Right renal cortex interstitium (tissue), 3 donors: Measurements from ENCODE around the gene PCK2. TPM values are rescaled to one million over a fixed set of nuclear protein-coding genes. Genes with fewer than 3 reads are reported as not detected.

Experiments used
- DNase-seq, 3 donors: peaks; one replicate each; pipeline ENCODE4 v3.0.0-alpha.2; 2013; ENCODE audit warnings: low read depth in 3 of 3, low spot score in 2 of 3
- polyA plus RNA-seq, 3 donors: library from polyadenylated mRNA; unstranded; fragments of 120-200 nt; gene quantifications; one replicate each; pipeline ENCODE4 v1.2.1, GENCODE V29; 2013; ENCODE audit not compliant: insufficient read length in 3 of 3

PCK2 gene
- polyA plus RNA-seq, 3 donors: 25.5 to 32.6 (median 27.3) TPM

DNA sequence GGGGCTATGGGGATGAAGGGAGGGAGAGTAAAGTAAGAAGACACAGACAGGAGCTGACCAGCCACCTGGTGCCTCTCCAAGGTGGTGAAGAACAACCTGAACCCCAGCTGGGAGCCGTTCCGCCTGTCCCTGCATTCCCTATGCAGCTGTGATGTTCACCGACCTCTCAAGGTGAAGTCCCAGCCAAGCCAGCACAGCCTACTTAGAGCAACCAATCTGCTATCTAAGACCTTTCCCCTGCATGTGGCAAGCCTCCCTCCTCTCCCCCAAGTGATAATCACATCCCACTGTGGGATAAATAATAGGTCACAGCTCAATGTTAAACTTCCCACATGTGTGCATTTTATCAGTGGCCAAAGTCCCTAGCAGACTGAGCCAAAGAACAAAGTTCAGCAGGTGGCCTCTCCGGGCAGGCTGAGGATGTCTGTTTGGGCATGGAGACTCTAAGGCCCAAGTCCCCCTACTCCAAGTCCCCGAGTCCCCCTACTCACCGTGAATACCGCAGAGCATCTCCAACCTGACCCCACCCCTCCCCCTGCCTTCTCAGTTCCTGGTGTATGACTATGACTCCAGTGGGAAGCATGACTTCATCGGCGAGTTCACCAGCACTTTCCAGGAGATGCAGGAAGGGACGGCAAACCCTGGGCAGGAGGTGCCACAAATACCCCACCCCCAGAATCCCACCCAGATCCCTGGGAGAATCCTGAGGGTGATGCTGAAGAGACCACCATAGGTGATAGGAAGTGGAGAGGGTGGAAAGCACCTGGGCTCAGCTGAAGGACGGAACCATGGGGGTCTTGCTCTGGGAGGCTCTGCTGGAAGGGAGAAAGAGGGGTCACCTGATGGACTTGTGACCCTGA lies 19.3 kb upstream of the PCK2 start:
- no peak for DNase-seq

DNA sequence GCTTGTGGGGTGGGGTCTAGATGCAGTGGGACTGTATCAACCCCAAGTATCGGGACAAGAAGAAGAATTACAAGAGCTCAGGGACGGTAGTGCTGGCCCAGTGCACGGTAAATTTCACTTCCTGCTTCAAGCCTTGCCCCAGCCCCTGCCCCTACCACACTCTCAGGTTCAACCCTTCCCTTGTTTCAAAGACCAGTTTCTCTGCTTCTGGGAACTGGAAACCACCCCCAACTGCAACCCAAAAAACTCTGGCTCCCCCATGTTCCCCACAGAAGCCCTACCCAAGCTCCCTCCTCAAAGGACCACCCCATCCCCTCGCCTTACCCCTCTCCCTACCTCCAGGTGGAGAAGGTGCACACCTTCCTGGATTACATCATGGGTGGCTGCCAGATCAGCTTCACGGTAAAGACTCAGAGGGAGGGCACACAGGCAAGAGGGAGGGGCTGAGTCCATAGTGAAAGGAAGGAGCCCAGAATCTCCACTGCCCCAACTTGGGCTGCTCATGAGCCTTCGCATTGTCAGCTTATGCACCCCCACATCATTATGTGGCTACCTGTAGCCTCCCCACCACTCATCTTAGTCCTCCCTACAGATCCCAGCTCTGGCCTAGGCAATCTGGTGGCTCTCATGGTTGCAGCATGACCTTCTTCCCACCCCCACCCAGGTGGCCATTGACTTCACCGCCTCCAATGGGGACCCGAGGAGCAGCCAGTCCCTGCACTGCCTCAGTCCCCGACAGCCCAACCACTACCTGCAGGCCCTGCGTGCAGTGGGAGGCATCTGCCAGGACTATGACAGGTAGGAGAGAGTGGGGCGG lies 18.4 kb upstream of the PCK2 start:
- DNase-seq: no peak

DNA sequence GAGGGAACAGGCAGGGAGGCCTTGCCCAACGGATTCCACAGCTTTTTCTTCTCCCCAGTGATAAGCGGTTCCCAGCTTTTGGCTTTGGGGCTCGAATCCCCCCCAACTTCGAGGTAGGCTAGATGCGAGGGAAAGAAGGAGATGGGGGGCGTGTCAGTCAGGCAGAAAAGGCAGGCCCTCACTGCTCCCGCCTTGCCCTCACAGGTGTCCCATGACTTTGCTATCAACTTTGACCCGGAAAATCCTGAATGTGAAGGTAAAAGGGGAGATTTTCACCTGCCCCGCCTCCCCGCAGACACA lies 17.9 kb upstream of the PCK2 start:
- DNase-seq: no peak

- no peak for DNase-seq
These were observed 17.0 kb upstream of the PCK2 start for GRCh38 chr14:24077086-24077485.

DNA sequence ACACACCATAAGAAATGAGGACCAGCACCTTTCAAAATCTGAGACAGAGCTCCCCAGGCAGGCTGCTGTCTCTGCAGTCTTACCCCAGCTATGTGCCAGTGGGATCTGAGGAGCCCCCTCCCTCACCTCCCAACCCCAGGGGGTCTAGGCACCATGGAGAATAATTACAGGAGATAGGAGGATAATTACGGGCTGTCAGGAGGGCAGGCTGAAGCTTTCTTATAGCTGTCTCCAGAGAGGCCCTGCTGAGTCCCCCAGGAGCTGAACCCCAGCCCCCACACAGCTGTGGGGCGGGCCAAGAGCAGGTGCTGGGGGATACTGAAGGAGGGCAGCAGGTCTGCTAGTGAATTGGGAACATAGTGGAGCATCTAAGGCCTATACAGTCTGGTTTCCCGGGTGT lies 16.0 kb upstream of the PCK2 start:
- no peak for DNase-seq

DNA sequence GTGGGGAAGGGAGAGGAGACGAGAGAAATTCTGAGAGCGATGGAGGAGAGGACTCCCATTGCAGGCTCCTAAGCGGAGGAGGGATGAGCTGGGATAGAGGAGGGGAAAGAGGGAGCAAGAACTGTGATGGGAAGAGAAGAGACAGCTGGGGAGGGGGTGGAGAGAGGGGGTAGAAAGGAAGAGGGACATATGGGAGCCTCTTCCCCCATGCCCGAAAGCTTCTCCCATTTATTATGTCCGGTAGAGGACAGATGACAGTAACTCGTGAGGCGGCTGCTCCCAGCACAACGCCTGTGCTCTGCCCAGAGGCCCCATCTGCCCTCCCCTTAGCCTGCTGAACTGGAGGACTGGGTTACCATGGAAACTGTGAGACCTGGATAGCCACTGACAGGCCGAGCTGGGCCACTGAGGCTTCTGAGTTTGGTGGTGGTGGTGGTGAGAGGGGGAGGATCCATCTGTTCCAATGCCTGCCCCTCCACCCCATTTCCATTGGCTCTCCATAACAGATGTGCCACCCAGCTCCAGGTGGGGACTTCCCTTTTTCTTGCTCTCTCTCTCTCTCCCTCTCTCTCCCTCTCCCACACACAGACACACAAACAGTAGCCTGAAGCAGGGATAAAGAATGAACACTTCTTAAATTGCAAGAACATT lies 14.5 kb upstream of the PCK2 start:
- no peak for DNase-seq

DNA sequence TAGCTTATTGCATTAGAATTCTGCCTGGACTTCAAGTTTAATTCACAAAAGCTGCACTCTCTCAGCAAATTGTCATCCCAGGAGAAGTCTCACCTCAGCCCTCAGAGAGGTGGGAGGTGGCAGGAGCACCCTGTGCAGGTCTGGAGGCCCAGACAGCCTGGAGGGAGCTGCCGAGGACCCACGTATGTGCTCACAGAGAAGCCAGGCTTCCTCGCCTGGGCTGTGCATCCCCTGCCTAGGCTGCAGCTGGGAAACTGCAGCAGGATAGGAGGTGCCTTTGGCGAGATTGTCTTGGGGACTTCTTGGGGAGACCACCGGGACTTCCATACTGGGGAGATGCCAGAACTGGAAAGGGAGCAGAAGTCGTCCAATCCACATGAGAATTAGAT lies 14.0 kb upstream of the PCK2 start:
- no peak for DNase-seq

DNA sequence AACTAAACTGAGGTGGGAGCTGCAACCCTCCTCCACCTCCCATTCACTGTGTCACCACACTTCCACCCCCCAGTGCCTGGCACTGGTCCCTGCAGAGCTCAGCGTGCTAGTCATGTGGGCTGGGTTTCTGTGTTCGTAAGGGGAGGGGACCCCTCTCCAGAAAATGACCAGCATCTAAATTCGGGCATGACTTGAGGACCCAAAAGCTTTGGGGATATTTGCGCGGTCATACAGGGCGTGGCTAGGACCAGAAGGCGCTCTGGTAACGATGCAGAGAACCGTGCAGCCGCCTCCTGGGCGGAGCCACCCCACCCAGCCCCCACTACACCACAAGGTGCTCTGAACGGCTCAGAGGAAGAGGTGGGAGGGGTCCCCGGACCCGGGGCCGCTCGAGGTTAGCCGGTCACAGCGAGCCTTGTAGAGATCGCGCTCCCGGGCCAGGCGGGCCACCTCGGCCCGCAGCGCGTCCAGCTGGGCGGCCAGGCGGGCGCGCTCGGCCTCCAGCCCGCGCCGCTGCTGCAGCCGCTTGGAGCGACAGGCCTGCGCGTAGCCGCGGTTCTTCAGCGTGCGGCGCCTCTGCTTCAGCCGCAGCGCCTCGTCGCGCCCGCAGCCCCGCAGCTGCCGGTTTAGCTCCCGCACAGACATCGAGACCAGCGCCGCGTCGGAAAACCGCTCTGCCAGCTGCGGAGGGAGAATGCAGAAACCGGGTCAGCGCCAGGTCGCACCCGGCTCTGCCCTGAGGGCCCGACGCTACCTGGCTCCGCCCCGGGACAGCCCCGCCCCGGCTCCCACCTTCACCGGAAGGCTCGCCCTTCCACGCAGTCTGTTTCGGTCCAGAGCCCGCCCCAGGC lies 13.0 kb upstream of the PCK2 start:
- peak in 1 of 3 donors; percentile 30 for DNase-seq

- DNase-seq: no peak
These were observed 12.3 kb upstream of the PCK2 start for GRCh38 chr14:24081739-24082211.

- no peak for DNase-seq
These were observed 11.6 kb upstream of the PCK2 start for GRCh38 chr14:24082411-24083080.

- no peak for DNase-seq
These were observed 10.6 kb upstream of the PCK2 start for GRCh38 chr14:24083462-24083861.

- DNase-seq: no peak
These were observed 9.7 kb upstream of the PCK2 start for GRCh38 chr14:24084440-24084839.

DNA sequence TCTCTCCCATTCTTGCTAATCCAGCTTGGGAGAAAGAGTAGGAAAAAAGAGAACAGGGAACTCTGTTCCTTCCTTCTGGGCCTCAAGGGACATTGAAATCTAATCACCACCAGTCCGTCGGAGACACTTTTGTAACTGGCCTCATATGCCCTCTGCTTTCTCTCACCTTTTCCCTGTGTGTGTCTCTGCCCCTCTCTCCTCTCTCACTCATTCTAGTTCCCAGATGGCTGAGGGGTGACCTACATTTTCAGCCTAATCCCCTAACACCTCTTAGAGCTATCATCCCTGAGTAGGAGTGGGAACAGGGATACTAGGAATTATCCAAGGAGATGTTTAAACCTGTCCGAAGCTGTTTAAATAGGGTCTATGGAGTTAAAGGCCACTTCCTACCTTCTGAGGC lies 8.9 kb upstream of the PCK2 start:
- DNase-seq: no peak

- no peak for DNase-seq
These were observed 7.7 kb upstream of the PCK2 start for GRCh38 chr14:24086193-24086955.

GRCh38 chr14:24087004-24087403 lies 7.1 kb upstream of the PCK2 start:
- no peak for DNase-seq

- no peak for DNase-seq
These were observed 6.0 kb upstream of the PCK2 start for GRCh38 chr14:24088095-24088494.

DNA sequence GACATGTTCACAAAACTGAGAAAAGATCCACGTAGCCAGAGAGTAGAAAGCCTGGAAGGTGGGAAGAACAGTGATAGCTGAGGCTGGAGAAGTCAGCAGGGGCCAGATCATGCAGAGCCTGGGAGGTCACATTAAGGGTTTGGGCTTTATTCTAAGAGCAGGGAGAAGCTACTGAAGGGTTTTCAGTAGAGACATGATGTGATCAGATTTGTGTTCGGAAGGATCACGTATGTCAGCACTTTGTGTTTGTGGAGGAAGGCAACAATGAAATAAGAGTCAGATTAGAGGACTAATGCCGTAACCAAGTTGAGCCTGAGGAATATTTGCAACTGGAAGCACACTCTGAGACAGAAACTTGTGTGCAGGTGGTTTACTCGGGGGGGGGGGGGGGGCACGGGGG lies 4.2 kb upstream of the PCK2 start:
- DNase-seq: no peak

DNA sequence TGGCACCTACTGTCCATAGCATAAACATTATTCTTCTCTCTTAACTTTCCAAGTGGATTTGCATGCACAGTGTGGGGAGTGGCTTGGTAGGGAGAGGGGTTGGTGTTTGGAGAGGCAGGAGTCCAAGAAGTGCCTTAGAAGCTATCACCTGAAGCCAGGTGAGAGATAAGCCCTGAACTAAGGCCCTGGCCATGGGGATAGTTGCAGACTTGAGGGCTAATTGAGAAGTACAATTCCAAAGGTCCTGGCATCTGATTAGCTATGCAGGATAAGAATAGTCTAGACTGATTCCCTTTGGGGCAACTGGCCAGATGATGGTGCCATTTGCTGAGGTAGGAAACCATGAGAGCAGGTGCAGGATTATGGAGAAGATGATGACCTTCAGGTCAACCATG lies 2.0 kb upstream of the PCK2 start:
- no peak for DNase-seq

DNA sequence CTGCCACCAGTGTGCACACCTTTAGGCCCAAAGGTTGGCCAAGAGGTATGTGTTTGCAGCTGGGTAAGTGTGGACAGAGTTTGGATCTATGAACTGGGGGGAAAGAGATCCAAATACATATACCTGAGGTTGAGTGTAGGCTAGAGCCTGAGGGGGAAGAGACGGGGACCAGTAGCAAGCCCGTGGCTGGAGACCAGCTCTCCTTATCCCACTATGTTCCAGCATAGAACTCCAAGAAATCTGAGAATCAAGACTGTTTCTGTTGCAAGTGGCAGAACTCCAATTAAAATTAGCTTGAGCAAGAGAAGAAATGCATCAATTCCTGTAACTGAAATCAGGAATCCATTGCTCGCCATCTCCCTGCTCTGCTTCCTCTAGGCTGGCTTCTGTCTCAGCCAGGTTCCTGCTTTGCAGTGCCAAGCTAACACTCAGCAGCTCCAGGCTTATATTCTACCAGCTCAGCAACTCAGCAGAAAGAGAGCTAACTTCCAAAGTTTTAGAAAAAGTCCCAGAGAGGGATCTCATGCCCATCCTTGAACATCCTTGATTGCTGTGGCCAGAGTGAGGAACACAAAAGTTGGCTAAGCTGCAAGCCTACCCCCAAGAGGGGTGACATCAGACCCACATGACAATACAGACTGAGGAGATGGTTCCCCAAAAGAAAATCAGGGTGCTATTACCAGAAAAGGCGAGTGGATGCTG lies 1.5 kb upstream of the PCK2 start:
- DNase-seq: no peak
